Measurements from ENCODE around the gene NT5DC4.
A peak's percentile ranks its signal among the peaks of the same experiment; 100 is the strongest.

The NT5DC4 gene

GRCh38 chr2:112720785-112721184, at the start of gene NT5DC4:
Gene NT5DC4, plus strand, starts transcription at chr2:112721020. Its CDS starts 60 bp downstream, at chr2:112721080.
- DNase-seq, result no peak

- DNase-seq, result no peak
Observed at GRCh38 chr2:112671801-112672200, 49.0 kb upstream of the NT5DC4 start.

GRCh38 chr2:112673008-112673407, 47.8 kb upstream of the NT5DC4 start:
- no peak for DNase-seq

- peak; percentile 67 for DNase-seq
Observed at GRCh38 chr2:112674229-112674628, 46.6 kb upstream of the NT5DC4 start.

GRCh38 chr2:112679484-112679883, 41.3 kb upstream of the NT5DC4 start:
- no peak for DNase-seq

- DNase-seq, result no peak
Observed at GRCh38 chr2:112680666-112681101, 40.1 kb upstream of the NT5DC4 start.

GRCh38 chr2:112682101-112682500, 38.7 kb upstream of the NT5DC4 start:
- DNase-seq, result peak; percentile 8

GRCh38 chr2:112683550-112684414, 37.0 kb upstream of the NT5DC4 start:
- DNase-seq, result no peak

GRCh38 chr2:112684415-112684775, 36.4 kb upstream of the NT5DC4 start:
- no peak for DNase-seq

- no peak for DNase-seq
Observed at GRCh38 chr2:112685271-112685884, 35.4 kb upstream of the NT5DC4 start.

GRCh38 chr2:112686348-112687217, 34.2 kb upstream of the NT5DC4 start:
- DNase-seq, result peak; percentile 15

- no peak for DNase-seq
Observed at GRCh38 chr2:112687522-112687921, 33.3 kb upstream of the NT5DC4 start.

- no peak for DNase-seq
Observed at GRCh38 chr2:112688086-112688880, 32.5 kb upstream of the NT5DC4 start.

GRCh38 chr2:112690853-112691401, 29.9 kb upstream of the NT5DC4 start:
- peak; percentile 70 for DNase-seq

- DNase-seq, result no peak
Observed at GRCh38 chr2:112691881-112692281, 28.9 kb upstream of the NT5DC4 start.

- DNase-seq, result peak; percentile 68
Observed at GRCh38 chr2:112692495-112692911, 28.3 kb upstream of the NT5DC4 start.

- DNase-seq, result no peak
Observed at GRCh38 chr2:112692918-112693317, 27.9 kb upstream of the NT5DC4 start.

GRCh38 chr2:112693596-112693995, 27.2 kb upstream of the NT5DC4 start:
- DNase-seq, result no peak

- no peak for DNase-seq
Observed at GRCh38 chr2:112694182-112694581, 26.6 kb upstream of the NT5DC4 start.

- no peak for DNase-seq
Observed at GRCh38 chr2:112698834-112699515, 21.8 kb upstream of the NT5DC4 start.

GRCh38 chr2:112699984-112700667, 20.7 kb upstream of the NT5DC4 start:
- no peak for DNase-seq

Data from CD4-positive, alpha-beta T cell treated with Interferon gamma for 1 hour (primary cell).